GM19238 (cell line): ENCODE data around the gene APOL4.
A peak's percentile ranks its signal among the peaks of the same experiment; 100 is the strongest.
"Not testable (repeated sequence)": the region's sequence is repeated elsewhere in the genome, so short reads cannot be mapped to it uniquely, and the experiment has no call there.

ENCODE experiments used
- DNase-seq: peaks from one replicate; pipeline ENCODE4 v3.0.0; 2011; ENCODE audit warnings: low spot score; ENCODE audit not compliant: insufficient read length

The APOL4 gene, protein sequence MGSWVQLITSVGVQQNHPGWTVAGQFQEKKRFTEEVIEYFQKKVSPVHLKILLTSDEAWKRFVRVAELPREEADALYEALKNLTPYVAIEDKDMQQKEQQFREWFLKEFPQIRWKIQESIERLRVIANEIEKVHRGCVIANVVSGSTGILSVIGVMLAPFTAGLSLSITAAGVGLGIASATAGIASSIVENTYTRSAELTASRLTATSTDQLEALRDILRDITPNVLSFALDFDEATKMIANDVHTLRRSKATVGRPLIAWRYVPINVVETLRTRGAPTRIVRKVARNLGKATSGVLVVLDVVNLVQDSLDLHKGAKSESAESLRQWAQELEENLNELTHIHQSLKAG

GRCh38 chr22:36201630-36202319 lies at the start of gene APOL4:
APOL4 (minus strand) TSS chr22:36201809; CDS start chr22:36201734, 75 bp downstream.
- DNase-seq = no peak

DNA sequence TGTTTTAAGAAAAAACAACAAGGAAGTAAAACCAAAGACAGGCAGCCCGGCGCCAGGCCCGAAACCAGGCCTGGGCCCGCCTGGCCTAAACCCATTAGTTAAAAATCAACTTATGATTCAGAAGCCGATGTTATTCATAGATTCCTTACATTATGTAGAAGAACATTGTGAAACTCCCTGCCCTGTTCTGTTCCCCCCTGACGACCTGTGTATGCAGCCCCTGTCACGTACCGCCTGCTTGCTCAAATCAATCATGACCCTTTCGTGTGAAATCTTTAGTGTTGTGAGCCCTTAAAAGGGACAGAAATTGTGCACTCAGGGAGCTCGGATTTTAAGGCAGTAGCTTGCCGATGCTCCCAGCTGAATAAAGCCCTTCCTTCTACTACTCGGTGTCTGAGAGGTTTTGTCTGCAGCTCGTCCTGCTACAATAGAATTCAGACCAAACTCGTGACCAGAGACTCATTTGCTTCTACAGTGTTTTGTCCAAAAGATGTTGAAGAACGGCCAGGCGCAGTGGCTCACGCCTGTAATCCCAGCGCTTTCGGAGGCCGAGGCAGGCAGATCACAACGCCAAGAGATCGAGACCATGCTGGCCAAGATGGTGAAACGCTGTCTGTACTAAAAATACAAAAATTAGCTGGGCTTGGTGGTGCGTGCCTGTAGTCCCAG lies 48.8 kb upstream of the APOL4 start:
- not testable (repeated sequence) for DNase-seq

DNA sequence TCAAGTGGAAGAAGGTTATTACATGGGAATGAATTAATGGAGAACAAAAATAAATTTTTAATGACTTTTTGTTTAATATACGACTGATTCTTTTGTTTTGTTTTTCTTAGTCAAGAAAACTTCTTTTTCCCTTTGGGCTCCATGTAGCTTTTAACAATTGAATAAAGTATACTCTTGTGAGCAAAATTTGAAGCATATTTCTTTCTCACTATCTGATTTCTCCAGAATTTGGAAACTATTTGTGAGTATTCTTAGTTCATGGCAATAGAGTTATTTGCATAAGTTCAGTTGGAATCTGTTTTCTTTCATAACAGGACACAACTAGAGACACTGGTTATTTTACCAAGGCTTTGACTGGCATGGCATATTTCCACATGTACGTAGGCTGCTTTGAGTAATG lies 47.6 kb upstream of the APOL4 start:
- no peak for DNase-seq

GRCh38 chr22:36247955-36248354 lies 46.3 kb upstream of the APOL4 start:
- DNase-seq = no peak

DNA sequence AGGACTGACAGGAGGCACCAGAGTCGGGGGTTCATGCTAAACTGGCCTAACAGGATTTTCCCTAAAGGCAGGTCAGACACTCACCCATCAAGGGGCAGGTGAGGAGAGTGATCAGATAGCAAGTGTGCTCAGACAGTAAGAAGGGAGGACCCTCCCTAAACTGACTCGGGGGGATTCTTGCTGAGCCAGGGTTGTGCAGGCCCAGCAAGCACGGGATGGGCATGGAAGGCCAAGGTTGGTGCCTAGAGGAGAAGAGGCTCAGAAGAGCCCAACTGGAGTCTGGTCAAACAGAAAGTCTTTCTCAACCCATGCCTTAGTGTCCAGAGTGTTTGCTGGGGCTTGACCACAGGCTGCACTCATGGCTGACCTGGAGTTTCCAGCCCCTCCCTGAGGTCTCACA lies 45.1 kb upstream of the APOL4 start:
- no peak for DNase-seq

GRCh38 chr22:36245805-36246356 lies 44.3 kb upstream of the APOL4 start:
- no peak for DNase-seq

DNA sequence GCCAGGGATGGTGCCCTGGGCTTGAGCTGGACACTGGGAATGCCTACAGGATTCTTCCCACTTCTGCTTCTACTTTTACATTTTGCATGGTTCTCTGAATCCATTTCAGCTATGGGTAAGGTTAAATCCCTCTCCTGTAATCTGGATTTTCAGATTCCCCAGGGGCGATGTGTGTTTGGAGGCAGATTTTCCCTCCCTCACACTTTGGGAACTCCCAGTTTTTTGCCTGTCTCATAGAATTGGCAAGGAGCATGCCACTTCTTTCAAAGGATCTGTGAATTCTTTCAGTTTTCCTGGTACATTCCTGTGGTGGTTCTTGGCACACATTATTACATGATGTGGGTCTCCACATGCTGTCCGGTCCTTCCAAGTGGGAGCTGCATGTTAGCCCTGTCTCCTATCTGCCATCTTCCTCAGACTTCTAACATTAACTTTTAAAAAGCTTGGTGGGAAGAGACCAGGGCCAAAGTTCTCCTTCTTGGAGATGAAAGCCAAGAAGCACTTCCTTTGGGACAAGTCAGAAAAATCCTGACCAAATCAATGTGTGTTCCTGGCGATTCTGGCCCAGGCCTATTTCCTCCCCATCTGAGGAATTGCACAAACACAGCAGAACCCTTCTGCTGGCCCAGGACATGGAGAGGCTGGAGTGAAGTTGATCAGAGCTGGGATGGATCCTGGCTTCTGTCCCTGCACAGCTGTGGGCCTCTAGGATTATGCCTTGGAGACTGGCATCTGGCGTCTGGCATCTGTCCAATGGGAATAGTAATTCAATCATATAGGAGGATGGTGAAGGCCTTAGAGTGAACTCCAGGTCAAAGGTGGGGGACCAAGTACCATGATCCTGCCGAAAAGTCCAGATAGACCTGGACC lies 43.1 kb upstream of the APOL4 start:
- DNase-seq = no peak

DNA sequence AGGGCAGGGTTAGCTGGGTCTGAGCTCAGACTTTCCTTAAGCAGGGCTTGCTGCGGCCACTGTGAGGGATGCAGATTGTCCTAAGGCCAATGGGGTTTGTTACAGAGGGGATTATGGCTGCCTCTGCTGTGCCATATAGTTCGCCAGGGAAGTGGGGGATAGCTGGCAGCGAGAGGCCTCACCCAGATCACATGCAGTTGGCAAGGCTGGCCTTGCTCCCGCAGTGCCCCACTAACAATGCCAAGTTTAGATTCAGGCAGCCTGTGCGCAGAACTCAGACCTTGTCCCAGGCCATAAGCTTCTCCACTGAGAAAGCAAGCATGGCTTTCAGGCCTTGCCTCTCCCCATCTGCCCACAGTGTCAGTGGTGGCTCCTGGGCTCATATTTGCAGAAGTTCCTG lies 42.4 kb upstream of the APOL4 start:
- DNase-seq = no peak

GRCh38 chr22:36239401-36240171 lies 38.0 kb upstream of the APOL4 start, which contains the start of gene APOL2:
APOL2 (minus strand) TSS chr22:36239527; CDS start chr22:36233162, 6,365 bp downstream.
- peak; percentile 85 for DNase-seq

DNA sequence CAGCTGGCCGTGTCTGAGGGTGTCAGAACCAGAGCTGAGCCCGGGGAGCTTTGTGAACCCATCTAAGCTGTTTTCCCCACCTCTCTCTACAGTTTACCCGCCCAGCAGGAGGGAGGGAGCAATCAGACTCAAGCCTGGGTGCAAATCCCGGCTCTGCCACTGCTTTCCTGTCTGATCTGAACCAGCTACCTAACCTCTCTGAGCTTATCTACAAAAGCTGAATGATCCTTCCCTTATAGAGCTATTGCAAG lies 37.5 kb upstream of the APOL4 start:
- no peak for DNase-seq

GRCh38 chr22:36238373-36239149 lies 37.0 kb upstream of the APOL4 start:
- no peak for DNase-seq

- DNase-seq = no peak
These were observed 36.1 kb upstream of the APOL4 start for GRCh38 chr22:36237462-36238372.

GRCh38 chr22:36236388-36237319 lies 35.0 kb upstream of the APOL4 start:
- no peak for DNase-seq

- no peak for DNase-seq
These were observed 34.0 kb upstream of the APOL4 start for GRCh38 chr22:36235585-36235984.

GRCh38 chr22:36234919-36235318 lies 33.3 kb upstream of the APOL4 start:
- DNase-seq = no peak

- DNase-seq = no peak
These were observed 32.6 kb upstream of the APOL4 start for GRCh38 chr22:36234213-36234612.

DNA sequence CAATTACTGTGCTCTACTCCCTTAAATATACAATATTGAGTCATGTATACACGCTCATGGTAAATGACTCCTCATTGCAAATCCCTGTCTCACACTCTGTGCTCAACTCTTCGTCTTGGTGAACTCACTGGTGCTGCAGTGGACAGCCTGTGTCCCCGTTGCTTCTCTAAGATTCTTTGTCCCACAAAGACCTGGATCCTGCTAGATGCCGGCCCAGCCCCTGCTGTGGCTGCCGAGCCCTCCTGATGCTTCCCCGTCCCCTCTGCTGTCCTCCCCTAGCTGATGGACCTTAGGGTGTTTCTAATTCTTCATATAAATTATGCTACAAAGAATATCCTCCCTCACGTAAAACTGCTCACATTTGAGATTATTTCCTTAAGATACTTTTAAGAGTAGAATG lies 32.2 kb upstream of the APOL4 start:
- no peak for DNase-seq
